Activated T-helper 1 cell treated with Interleukin-2 at 50 U/mL for 16 hours (primary cell): ENCODE results near the gene DSCAML1.

ENCODE experiments used
- DNase-seq: peaks from one replicate; pipeline ENCODE4 v3.0.0-alpha.2; 2020; ENCODE audit warnings: low read depth

DSCAML1 gene

GRCh38 chr11:117796872-117797529, at the start of gene DSCAML1:
DSCAML1 (minus strand) TSS chr11:117797216; CDS start chr11:117797079, 137 bp downstream.
- DNase-seq, result no peak

GRCh38 chr11:117843666-117844484, 46.9 kb upstream of the DSCAML1 start:
- DNase-seq, result peak; percentile 62

GRCh38 chr11:117842131-117842941, 45.3 kb upstream of the DSCAML1 start:
- no peak for DNase-seq

GRCh38 chr11:117841551-117842031, 44.6 kb upstream of the DSCAML1 start:
- no peak for DNase-seq

- DNase-seq, result no peak
These were observed 44.0 kb upstream of the DSCAML1 start for GRCh38 chr11:117840881-117841550.

GRCh38 chr11:117839936-117840813, 43.2 kb upstream of the DSCAML1 start:
- no peak for DNase-seq

- DNase-seq, result no peak
These were observed 42.4 kb upstream of the DSCAML1 start for GRCh38 chr11:117839380-117839881.

GRCh38 chr11:117838901-117839300, 41.9 kb upstream of the DSCAML1 start:
- no peak for DNase-seq

- DNase-seq, result no peak
These were observed 40.8 kb upstream of the DSCAML1 start for GRCh38 chr11:117837791-117838190.

GRCh38 chr11:117837070-117837776, 40.2 kb upstream of the DSCAML1 start:
- no peak for DNase-seq

- no peak for DNase-seq
These were observed 39.3 kb upstream of the DSCAML1 start for GRCh38 chr11:117836077-117836960.

- DNase-seq, result no peak
These were observed 38.6 kb upstream of the DSCAML1 start for GRCh38 chr11:117835576-117835975.

- no peak for DNase-seq
These were observed 37.9 kb upstream of the DSCAML1 start for GRCh38 chr11:117834838-117835443.

- DNase-seq, result no peak
These were observed 37.2 kb upstream of the DSCAML1 start for GRCh38 chr11:117834068-117834810.

GRCh38 chr11:117833401-117833891, 36.4 kb upstream of the DSCAML1 start:
- no peak for DNase-seq

- DNase-seq, result no peak
These were observed 35.5 kb upstream of the DSCAML1 start for GRCh38 chr11:117832511-117832910.

- no peak for DNase-seq
These were observed 34.8 kb upstream of the DSCAML1 start for GRCh38 chr11:117831661-117832415.
